BLaER1 treated with 17β-estradiol and CSF1 and Interleukin-3, amounts not matched to agents 10 nM and 100 nM (cell line): ENCODE data around the gene ASPDH.
A peak's percentile ranks its signal among the peaks of the same experiment; 100 is the strongest.

Experiments
- H3K27ac ChIP-seq, 11 experiments: shearing (Covaris generic); formaldehyde crosslinking; 2 replicates each; pipeline ENCODE4 v1.8.1; 2022
- H3K27me3 ChIP-seq, 11 experiments: shearing (Covaris generic); formaldehyde crosslinking; 2 replicates each; pipeline ENCODE4 v1.8.1; 2022
- H3K36me3 ChIP-seq, 11 experiments: shearing (Covaris generic); formaldehyde crosslinking; 2 replicates each; pipeline ENCODE4 v1.8.1; 2022
- H3K4me1 ChIP-seq, 10 experiments: shearing (Covaris generic); formaldehyde crosslinking; 2 replicates each; pipeline ENCODE4 v1.8.1; 2022
- H3K4me2 ChIP-seq, 11 experiments: shearing (Covaris generic); formaldehyde crosslinking; 2 replicates each; pipeline ENCODE4 v1.8.1; 2022
- H3K4me3 ChIP-seq, 10 experiments: shearing (Covaris generic); formaldehyde crosslinking; 2 replicates each; pipeline ENCODE4 v1.8.1; 2022
- H3K9ac ChIP-seq, 11 experiments: shearing (Covaris generic); formaldehyde crosslinking; 2 replicates each; pipeline ENCODE4 v1.8.1; 2022
- H3K9me3 ChIP-seq, 11 experiments: shearing (Covaris generic); formaldehyde crosslinking; replicated peaks in 1 of 11; 2 replicates each; pipeline ENCODE4 v1.8.1; 2022
- H4K20me1 ChIP-seq, 11 experiments: shearing (Covaris generic); formaldehyde crosslinking; 2 replicates each; pipeline ENCODE4 v1.8.1; 2022
- Cebpa-rat ChIP-seq, 11 experiments: shearing (Covaris generic); IDR thresholded peaks; 2 replicates each; pipeline ENCODE4 v1.8.1; 2022

ASPDH gene

DNA sequence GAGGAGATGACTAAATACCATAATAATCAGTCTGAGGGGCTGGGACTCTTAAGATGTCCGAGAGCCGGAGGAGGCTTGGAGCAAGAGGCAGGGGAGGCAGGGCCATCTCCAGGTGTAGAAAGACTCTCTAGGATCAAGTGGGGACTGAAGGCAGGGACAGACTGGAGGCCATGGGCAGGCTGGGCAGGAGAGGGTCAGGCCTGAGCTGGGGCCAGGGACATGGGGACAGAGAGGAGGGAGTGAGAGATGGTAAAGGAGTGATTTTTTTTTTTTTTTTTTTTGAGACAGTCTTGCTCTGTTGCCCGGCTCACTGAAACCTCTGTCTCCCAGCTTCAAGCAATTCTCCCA is 4.9 kb downstream of the ASPDH start:
- Histone ChIP-seq H3K9me3 (no peaks in the 10 kb centered on the region), H3K36me3 (peaks cover 0 to 14% (median 0%) of the 10 kb centered on the region in 11 experiments; a peak in 3 of 22 replicates), H3K27me3 (no peaks in the 10 kb centered on the region), H3K4me2 (peak overlapping the region; percentile 76 to 99 (median 90)), H3K27ac (peak overlapping the region in 10 of 11 experiments; percentile 72 to 91 (median 85); a peak in 20 of 22 replicates), H3K4me3 (no peak overlapping the region), H3K9ac (peak overlapping the region; percentile 46 to 90 (median 71); a peak in 19 of 22 replicates), H4K20me1 (no peaks in the 10 kb centered on the region), H3K4me1 (peaks cover 41 to 60% (median 54%) of the 10 kb centered on the region in 10 experiments)
- no peak for TF ChIP-seq Cebpa-rat (IDR thresholded peaks at IDR 0.05)

DNA sequence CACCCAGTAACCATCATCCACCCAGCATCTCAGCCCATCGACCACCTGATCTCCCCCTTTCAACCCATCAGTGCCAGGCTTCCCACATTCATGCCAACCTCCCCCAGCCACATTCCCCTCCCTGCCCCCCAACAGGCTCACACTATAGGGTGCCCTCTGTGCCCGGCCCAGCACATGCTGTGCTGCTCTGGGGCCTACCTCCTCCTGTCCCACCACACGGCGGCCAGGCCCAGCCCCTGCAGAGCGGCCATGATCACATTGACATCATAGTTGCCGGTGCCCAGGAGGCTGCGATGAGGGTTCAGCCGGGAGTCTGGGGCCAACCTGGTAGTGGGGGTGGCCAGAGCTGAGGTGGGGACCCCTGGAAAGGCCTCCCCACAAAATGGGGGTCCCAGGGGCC is 6.3 kb downstream of the ASPDH start:
- H3K4me1 ChIP-seq, result peaks cover 41 to 45% (median 44%) of the 10 kb centered on the region in 10 experiments
- H3K4me2 ChIP-seq, result peak overlapping the region in 9 of 11 experiments; percentile 85 to 99 (median 90); a peak in 14 of 22 replicates
- no peaks in the 10 kb centered on the region for H4K20me1 ChIP-seq
- no peaks in the 10 kb centered on the region for H3K9me3 ChIP-seq
- no peaks in the 10 kb centered on the region for H3K27me3 ChIP-seq
- peak overlapping the region in 5 of 11 experiments; percentile 68 to 81 (median 74); a peak in 9 of 22 replicates for H3K9ac ChIP-seq
- peaks cover 0 to 14% (median 0%) of the 10 kb centered on the region in 11 experiments; a peak in 3 of 22 replicates for H3K36me3 ChIP-seq
- no peak for TF ChIP-seq Cebpa-rat (IDR thresholded peaks at IDR 0.05)
- H3K4me3 ChIP-seq, result no peak overlapping the region
- peak overlapping the region in 10 of 11 experiments; percentile 72 to 91 (median 85); a peak in 18 of 22 replicates for H3K27ac ChIP-seq

DNA sequence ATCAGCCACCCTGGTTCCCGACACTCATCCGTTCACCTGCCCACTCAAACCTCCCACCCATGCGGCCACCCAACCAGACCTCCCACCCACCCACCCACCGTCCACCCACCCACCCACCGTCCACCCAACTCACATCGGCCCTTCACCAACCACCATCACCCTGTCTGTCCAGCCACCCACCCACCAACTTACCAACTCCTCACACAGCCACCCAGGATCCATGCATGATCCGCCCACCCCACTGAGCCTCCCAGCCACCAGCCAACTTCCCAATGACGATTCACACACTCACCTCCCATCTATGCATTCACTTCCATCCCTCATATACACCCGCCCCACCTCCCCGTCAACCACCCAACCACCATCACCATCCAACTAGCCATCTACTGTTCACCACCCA is 7.0 kb downstream of the ASPDH start:
- no peak overlapping the region for H3K9ac ChIP-seq
- H3K27ac ChIP-seq, result no peak overlapping the region
- peaks cover 0 to 14% (median 0%) of the 10 kb centered on the region in 11 experiments; a peak in 3 of 22 replicates for H3K36me3 ChIP-seq
- no peaks in the 10 kb centered on the region for H4K20me1 ChIP-seq
- H3K4me3 ChIP-seq, result no peak overlapping the region
- peaks cover 34 to 40% (median 37%) of the 10 kb centered on the region in 10 experiments for H3K4me1 ChIP-seq
- H3K27me3 ChIP-seq, result no peaks in the 10 kb centered on the region
- no peak overlapping the region for H3K4me2 ChIP-seq
- no peak for TF ChIP-seq Cebpa-rat (IDR thresholded peaks at IDR 0.05)
- H3K9me3 ChIP-seq, result no peaks in the 10 kb centered on the region

- no peak overlapping the region for H3K4me3 ChIP-seq
- no peak for TF ChIP-seq Cebpa-rat (IDR thresholded peaks at IDR 0.05)
- no peaks in the 10 kb centered on the region for H3K27me3 ChIP-seq
- no peak overlapping the region for H3K27ac ChIP-seq
- no peak overlapping the region for H3K4me2 ChIP-seq
- peaks cover 0 to 14% (median 0%) of the 10 kb centered on the region in 11 experiments; a peak in 3 of 22 replicates for H3K36me3 ChIP-seq
- no peaks in the 10 kb centered on the region for H4K20me1 ChIP-seq
- H3K9me3 ChIP-seq, result no peaks in the 10 kb centered on the region
- no peak overlapping the region for H3K9ac ChIP-seq
- H3K4me1 ChIP-seq, result peaks cover 34 to 44% (median 41%) of the 10 kb centered on the region in 10 experiments
Measured at GRCh38 chr19:50505856-50506611, 7.7 kb downstream of the ASPDH start.

- H3K4me1 ChIP-seq, result peaks cover 5 to 26% (median 22%) of the 10 kb centered on the region in 10 experiments; a peak in 18 of 20 replicates
- no peak overlapping the region for H3K4me3 ChIP-seq
- H3K27me3 ChIP-seq, result peaks cover 0 to 11% (median 0%) of the 10 kb centered on the region in 11 experiments; a peak in 1 of 22 replicates
- no peaks in the 10 kb centered on the region for H4K20me1 ChIP-seq
- H3K36me3 ChIP-seq, result peaks cover 0 to 14% (median 0%) of the 10 kb centered on the region in 11 experiments; a peak in 3 of 22 replicates
- peak overlapping the region in 4 of 11 experiments; percentile 77 to 94 (median 93); a peak in 8 of 22 replicates for H3K4me2 ChIP-seq
- no peaks in the 10 kb centered on the region for H3K9me3 ChIP-seq
- no peak for TF ChIP-seq Cebpa-rat (IDR thresholded peaks at IDR 0.05)
- H3K27ac ChIP-seq, result no peak overlapping the region
- peak overlapping the region in 2 of 11 experiments; percentile 19 to 52; a peak in 3 of 22 replicates for H3K9ac ChIP-seq
Measured at GRCh38 chr19:50501568-50502475, 11.9 kb downstream of the ASPDH start.

GRCh38 chr19:50501186-50501567 is 12.5 kb downstream of the ASPDH start:
- no peak for TF ChIP-seq Cebpa-rat (IDR thresholded peaks at IDR 0.05)
- Histone ChIP-seq H3K4me2 (peak overlapping the region in 8 of 11 experiments; percentile 12 to 94 (median 84); a peak in 11 of 22 replicates), H3K4me3 (no peak overlapping the region), H3K4me1 (peaks cover 5 to 26% (median 22%) of the 10 kb centered on the region in 10 experiments; a peak in 18 of 20 replicates), H3K9me3 (no peaks in the 10 kb centered on the region), H3K9ac (peak overlapping the region in 2 of 11 experiments; percentile 19 to 52; a peak in 5 of 22 replicates), H3K27me3 (peaks cover 0 to 11% (median 0%) of the 10 kb centered on the region in 11 experiments; a peak in 1 of 22 replicates), H3K36me3 (peaks cover 0 to 11% (median 0%) of the 10 kb centered on the region in 11 experiments; a peak in 3 of 22 replicates), H3K27ac (peak overlapping the region in 1 of 11 experiments; percentile 28; a peak in 1 of 22 replicates), H4K20me1 (no peaks in the 10 kb centered on the region)

DNA sequence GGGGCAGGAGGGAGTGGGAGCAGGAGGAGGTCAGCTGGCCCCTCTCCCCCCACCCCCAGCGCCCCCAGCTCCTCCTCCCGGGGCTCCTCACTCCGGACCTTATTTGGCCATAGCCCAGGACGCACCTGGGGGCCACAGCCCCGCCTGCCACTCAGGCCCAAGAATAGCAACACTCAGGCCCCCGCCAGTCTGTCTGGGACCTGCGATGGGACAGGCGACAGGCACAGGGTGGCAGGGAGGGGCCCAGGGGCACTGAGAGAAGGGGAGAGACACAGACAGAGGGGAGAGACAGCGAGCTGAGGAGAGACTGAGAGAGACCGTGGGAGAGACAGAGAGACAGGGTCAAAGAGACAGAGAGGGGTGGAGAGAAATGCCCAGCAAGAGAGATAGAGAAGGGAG is 13.0 kb downstream of the ASPDH start:
- Histone ChIP-seq H3K4me2 (peak overlapping the region in 9 of 11 experiments; percentile 60 to 94 (median 79); a peak in 16 of 22 replicates), H3K9me3 (no peaks in the 10 kb centered on the region), H3K4me3 (no peak overlapping the region; a peak in 1 of 20 replicates), H3K27me3 (peaks cover 0 to 11% (median 0%) of the 10 kb centered on the region in 11 experiments; a peak in 1 of 22 replicates), H3K4me1 (peaks cover 5 to 26% (median 22%) of the 10 kb centered on the region in 10 experiments; a peak in 18 of 20 replicates), H4K20me1 (no peaks in the 10 kb centered on the region), H3K9ac (peak overlapping the region in 2 of 11 experiments; percentile 19 to 52; a peak in 3 of 22 replicates), H3K36me3 (peaks cover 0 to 7% (median 0%) of the 10 kb centered on the region in 11 experiments; a peak in 2 of 22 replicates), H3K27ac (peak overlapping the region in 2 of 11 experiments; percentile 25 to 28; a peak in 2 of 22 replicates)
- TF ChIP-seq Cebpa-rat (IDR thresholded peaks at IDR 0.05), result no peak

DNA sequence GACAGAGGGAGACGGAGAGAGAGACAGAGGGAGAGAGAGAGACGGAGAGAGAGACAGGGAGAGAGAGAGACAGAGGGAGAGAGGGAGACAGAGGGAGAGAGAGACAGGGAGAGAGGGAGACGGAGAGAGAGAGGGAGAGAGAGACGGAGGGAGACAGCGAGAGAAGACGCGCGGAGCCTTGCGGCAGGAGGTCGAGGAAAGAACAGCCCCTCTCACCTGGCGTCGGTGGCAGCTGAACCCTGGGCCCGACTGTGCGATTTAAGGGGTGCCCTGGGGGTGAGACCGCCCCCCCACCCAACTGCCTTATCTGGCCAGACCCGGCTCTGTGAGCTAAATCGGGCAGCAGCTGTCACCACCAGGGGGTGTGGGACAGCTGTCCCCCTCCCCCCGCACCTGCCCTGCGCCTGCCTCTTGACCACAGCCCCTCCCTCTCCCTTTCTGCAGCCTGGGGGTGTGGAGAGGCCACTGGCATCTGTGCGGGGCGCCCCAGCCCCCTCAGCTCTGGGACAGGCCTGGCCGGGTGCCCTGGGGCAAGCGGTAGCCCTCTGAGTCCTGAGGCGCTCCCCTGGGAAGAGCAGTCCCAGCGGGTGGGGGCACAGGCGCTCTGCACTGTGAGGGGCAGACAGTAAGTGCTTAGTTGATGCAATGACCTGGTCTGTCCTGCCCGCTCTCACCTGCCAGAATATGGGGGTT is 13.5 kb downstream of the ASPDH start:
- Histone ChIP-seq H3K4me2 (peak overlapping the region in 10 of 11 experiments; percentile 37 to 94 (median 79); a peak in 19 of 22 replicates), H3K27ac (no peak overlapping the region), H3K9me3 (no peaks in the 10 kb centered on the region), H3K4me1 (peaks cover 5 to 26% (median 22%) of the 10 kb centered on the region in 10 experiments; a peak in 18 of 20 replicates), H4K20me1 (no peaks in the 10 kb centered on the region), H3K36me3 (peaks cover 0 to 1% (median 0%) of the 10 kb centered on the region in 11 experiments; a peak in 2 of 22 replicates), H3K9ac (peak overlapping the region in 3 of 11 experiments; percentile 33 to 56 (median 38); a peak in 4 of 22 replicates), H3K27me3 (peaks cover 0 to 11% (median 0%) of the 10 kb centered on the region in 11 experiments; a peak in 1 of 22 replicates), H3K4me3 (peak overlapping the region in 1 of 10 experiments; percentile 32; a peak in 2 of 20 replicates)
- TF ChIP-seq Cebpa-rat (IDR thresholded peaks at IDR 0.05), result no peak
